Mammary epithelial cell (primary cell): ENCODE data around the gene NSUN6.

Source experiments
- CTCF ChIP-seq, 2 donors: IDR thresholded peaks in 1 of 2; conservative IDR thresholded peaks in 1 of 2; 2 replicates each; pipeline ENCODE4 v1.5.1; 2011 to 2012; ENCODE audit warnings: inconsistent platforms in 2 of 2, low read length in 2 of 2, mild to moderate bottlenecking in 2 of 2, control low read depth in 1 of 2, low read depth in 1 of 2; ENCODE audit not compliant: insufficient read depth in 1 of 2; ENCODE audit errors: extremely low read depth in 1 of 2
- EZH2 ChIP-seq: IDR thresholded peaks from 2 replicates; pipeline ENCODE4 v1.6.1; 2012; ENCODE audit warnings: low read length, inconsistent platforms, borderline replicate concordance

- TF ChIP-seq CTCF (conservative IDR thresholded peaks at IDR 0.05 in 1 of 2, IDR thresholded peaks at IDR 0.05 in 1 of 2; ENCODE audit: extremely low read depth in 1 of 2, insufficient read depth in 1 of 2, low read depth in 1 of 2, low read length in 2 of 2), result no peak
- TF ChIP-seq EZH2, result no peak
Observed at GRCh38 chr10:18681971-18682411, 30.6 kb upstream of the NSUN6 start.
